ENCODE results near the gene ATXN2.
"Not testable (repeated sequence)": the region's sequence is repeated elsewhere in the genome, so short reads cannot be mapped to it uniquely, and the experiment has no call there.

The ATXN2 gene

DNA sequence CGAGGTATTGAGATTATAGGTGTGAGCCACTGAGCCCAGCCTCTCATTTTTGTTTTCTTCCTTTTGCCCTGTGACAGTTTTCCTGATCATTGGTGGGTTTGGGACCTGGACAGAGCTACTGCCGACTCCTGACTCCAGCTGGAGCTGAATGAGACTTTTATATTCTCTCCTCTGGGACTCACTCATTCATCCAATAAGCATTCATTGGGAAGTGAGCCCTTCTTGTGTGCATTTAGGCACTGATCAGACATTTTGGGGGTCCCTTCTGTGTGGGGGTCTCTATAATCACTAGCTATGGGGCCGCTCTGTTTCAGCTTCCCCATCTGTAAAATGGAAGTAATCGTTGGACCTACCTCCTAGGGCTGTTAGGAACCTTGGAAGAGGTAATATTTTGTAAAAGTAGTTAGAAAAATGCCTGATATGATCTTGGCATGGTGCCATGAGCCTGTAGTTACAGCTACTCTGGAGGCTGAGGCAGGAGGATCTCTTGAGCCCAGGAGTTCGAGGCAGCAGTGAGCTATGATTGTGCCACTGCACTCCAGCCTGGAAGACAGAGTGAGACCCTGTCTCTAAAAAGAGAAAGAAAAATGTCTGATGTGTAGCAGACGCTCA, 186.2 kb downstream of the ATXN2 start:
- DNase-seq = no peak

DNA sequence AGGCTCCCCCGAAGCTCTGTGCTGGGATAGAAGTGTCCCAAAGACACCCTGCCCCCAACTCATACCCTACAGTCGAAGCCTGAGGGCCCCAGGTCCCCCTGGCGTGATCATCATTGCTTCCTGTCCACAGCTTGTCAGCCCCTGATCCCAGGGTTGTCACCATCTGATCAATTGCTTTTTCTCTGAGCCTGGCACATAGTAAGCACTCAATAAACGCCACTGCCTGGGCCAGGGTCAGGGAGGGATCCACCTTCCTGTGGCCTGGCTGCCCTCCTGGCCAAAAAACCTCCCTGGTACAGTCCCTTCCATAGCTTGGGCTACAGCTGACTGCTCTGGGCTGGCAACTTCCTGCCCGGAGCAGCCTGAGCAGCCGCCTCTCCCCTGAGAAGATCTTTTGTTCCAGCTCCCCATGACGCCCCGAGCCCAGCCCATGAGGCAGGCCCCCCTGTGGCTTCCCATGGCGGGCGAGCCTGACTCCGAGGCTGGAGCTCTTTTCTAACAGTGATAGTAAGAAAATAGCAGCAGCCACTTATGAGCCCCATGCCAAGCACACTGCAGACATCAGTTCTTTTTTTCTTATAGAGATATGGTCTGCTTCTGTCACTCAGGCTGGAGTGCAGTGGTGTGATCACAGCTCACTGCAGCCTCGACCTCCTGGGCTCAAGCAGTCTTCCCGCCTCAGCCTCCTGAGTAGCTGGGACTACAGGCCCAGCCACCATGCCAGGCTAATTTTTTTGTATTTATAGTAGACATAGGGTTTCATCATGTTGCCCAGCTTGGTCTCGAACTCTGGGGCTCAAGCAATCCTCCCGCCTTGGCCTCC, 186.9 kb downstream of the ATXN2 start:
- DNase-seq = no peak

GRCh38 chr12:111411185-111411764, 187.8 kb downstream of the ATXN2 start:
- no peak for DNase-seq

GRCh38 chr12:111410431-111411184, 188.5 kb downstream of the ATXN2 start:
- DNase-seq = no peak

- DNase-seq = no peak
Observed at GRCh38 chr12:111409780-111410430, 189.2 kb downstream of the ATXN2 start.

- no peak for DNase-seq
Observed at GRCh38 chr12:111409403-111409779, 189.7 kb downstream of the ATXN2 start.

- no peak for DNase-seq
Observed at GRCh38 chr12:111408686-111409402, 190.3 kb downstream of the ATXN2 start.

GRCh38 chr12:111408116-111408440, 191.0 kb downstream of the ATXN2 start:
- no peak for DNase-seq

- no peak for DNase-seq
Observed at GRCh38 chr12:111407377-111408115, 191.6 kb downstream of the ATXN2 start.

- DNase-seq = no peak
Observed at GRCh38 chr12:111406474-111407376, 192.4 kb downstream of the ATXN2 start.

- DNase-seq = peak; percentile 78
Observed at GRCh38 chr12:111405859-111406473, 193.1 kb downstream of the ATXN2 start, which contains the start of gene SH2B3. TSS of gene SH2B3 (plus strand) at chr12:111405923. CDS start at chr12:111418146, 12,223 bp downstream.

DNA sequence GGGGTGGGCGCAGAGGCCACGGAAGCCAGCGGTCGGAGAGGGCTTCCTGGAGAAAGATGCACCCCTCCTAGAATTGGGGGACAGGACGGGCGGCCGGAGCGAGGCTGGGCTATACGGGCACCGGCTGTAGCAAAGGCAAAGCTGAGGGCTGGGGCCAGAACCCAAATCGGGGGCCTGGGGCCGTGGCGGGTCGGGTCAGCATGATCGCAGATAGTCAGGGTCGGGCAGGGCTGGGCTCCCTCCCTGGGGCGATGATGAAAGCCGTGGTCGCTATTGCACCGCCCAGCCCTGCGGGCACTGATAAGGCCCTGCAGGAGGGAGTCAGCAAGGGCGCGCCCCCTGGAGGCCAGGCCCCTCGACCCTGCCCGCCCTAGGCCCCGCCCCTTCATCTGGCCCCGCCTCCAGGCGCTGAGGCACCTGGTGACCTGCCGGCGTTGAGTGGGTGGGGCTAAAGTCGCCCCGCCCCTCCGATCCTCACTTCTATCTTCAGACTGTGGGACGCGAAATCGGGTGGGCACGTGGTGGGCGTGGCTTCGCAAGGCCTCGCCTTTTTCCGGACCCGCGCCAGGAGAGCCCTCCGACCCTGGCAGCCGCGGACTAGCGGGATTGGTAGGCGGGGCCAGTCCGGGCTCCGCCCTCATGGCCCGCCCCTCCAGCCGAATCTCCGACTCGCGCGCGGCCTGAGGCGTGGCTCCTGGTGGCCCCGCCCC, 193.8 kb downstream of the ATXN2 start:
- peak; percentile 98 for DNase-seq

DNA sequence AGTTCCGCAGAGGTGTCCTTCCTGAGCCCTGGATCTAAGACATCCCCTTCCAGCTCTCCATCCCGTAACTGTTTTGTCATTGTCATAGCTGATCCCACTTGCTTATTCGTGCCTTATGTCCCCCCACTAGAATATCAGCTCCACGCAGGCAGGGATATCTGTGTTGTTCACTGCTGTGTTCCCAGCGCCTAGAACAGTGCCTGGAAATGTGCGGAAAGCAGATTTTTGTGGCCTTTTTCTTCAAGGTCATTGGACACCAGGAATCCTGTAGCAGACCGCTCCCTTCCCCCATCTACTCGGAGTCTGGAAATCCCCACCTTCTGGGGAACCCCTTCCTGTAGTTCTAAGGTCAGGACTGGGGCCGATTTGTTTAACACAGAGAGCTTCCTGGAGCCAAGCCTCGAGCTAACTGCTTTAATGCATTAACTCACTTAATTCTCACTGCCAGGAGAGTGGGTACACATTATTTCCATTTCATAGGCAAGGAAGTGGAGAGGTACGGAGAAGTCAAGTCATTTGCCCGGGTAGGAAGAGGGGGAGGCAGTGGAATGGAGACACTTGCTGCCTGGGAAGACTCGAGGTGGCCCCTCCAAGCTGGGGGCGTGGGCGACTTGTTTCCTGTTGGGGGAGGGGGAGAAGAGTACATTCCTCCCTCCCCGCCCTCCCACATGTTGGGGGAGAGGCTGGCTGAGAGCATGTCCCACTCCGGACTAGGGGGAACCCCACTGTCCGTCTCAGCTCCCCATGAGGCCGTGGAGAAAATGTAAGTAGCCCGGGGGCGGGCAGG, 194.6 kb downstream of the ATXN2 start:
- DNase-seq = no peak

DNA sequence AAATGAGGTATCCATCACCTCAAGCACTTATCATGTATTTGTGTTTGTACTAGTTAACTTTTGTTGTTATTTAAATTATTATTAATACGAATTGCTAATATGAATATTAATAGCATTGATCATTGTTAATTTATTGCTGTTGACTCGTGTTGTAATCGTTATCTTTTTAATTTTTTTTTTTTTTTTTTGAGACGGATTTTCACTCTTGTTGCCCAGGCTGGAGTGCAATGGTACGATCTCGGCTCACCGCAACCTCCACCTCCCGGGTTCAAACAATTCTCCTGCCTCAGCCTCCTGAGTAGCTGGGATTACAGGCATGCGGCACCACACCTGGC, 196.7 kb downstream of the ATXN2 start:
- not testable (repeated sequence) for DNase-seq
